B cell (primary cell): ENCODE measurements around the gene CR1. TPM values are rescaled to one million over a fixed set of nuclear protein-coding genes. Genes with fewer than 3 reads are reported as not detected.

Experiments
- ATAC-seq: fragments of 200-7000 bp; cut with Tn5 transposase; one replicate; pipeline ENCODE4 v1.10.0; 2021; ENCODE audit warnings: low read depth, mild to moderate bottlenecking, moderate number of reproducible peaks, moderate library complexity
- CTCF ChIA-PET: fragments of 350-600 bp; sonication (Branson Sonifier 250); formaldehyde crosslinking; loops from one replicate; lab custom pipeline; 2021; ENCODE audit warnings: antibody characterized with exemption, inconsistent platforms; lab: Charles Lee
- POLR2A ChIA-PET: fragments of 350-600 bp; sonication (Branson Sonifier 250); formaldehyde crosslinking; loops from one replicate; lab custom pipeline; 2021; ENCODE audit warnings: antibody characterized with exemption; lab: Charles Lee
- DNase-seq: peaks from one replicate; pipeline ENCODE4 v3.0.0; 2013
- H2AFZ ChIP-seq: 2 replicates; pipeline ENCODE4 v1.6.1; 2012; ENCODE audit warnings: mild to moderate bottlenecking, low read depth, low read length; ENCODE audit not compliant: insufficient read depth, poor library complexity, severe bottlenecking
- H3K27ac ChIP-seq, 2 donors: 1 replicate in 1 of 2; 2 replicates in 1 of 2; pipeline ENCODE4 v1.5.1; 2012 to 2013; ENCODE audit warnings: low read length in 2 of 2, mild to moderate bottlenecking in 2 of 2, moderate library complexity in 1 of 2
- H3K27me3 ChIP-seq, 4 experiments: fragments of 200-600 bp in 1 of 4; sonication (generic) in 1 of 4; replicated peaks in 1 of 4; 1 replicate in 2 of 4; 2 replicates in 2 of 4; pipeline versions ENCODE4 v1.6.1 to v1.7.0; 2013 to 2016; ENCODE audit warnings: low read length in 3 of 4, mild to moderate bottlenecking in 2 of 4, mixed read lengths in 1 of 4, moderate library complexity in 1 of 4; ENCODE audit not compliant: insufficient read depth in 4 of 4, control insufficient read depth in 3 of 4; ENCODE audit errors: control extremely low read depth in 1 of 4
- H3K36me3 ChIP-seq, 2 experiments: replicated peaks in 1 of 2; 1 replicate in 1 of 2; 2 replicates in 1 of 2; pipeline versions ENCODE4 v1.6.1 to v1.7.1; 2013; ENCODE audit warnings: low read length in 1 of 2; ENCODE audit not compliant: insufficient read depth in 2 of 2, control insufficient read depth in 1 of 2; ENCODE audit errors: control extremely low read depth in 1 of 2, extremely low read depth in 1 of 2
- H3K4me1 ChIP-seq, 2 donors: fragments of 200-600 bp in 1 of 2; sonication (generic) in 1 of 2; 1 replicate in 1 of 2; 2 replicates in 1 of 2; pipeline versions ENCODE4 v1.5.1 to v1.6.1; 2013 to 2017; ENCODE audit warnings: low read length in 2 of 2; ENCODE audit not compliant: control insufficient read depth in 2 of 2, insufficient read depth in 2 of 2
- H3K4me2 ChIP-seq: replicated peaks from 2 replicates; pipeline ENCODE3; 2012; ENCODE audit warnings: mild to moderate bottlenecking, low read depth, low read length; ENCODE audit not compliant: poor library complexity, severe bottlenecking
- H3K4me3 ChIP-seq, 5 experiments: fragments of 200-600 bp in 1 of 5; sonication (generic) in 1 of 5; 1 replicate in 3 of 5; 2 replicates in 2 of 5; pipeline versions ENCODE4 v1.5.1 to v1.7.0; 2011 to 2016; ENCODE audit warnings: low read length in 4 of 5, mild to moderate bottlenecking in 4 of 5, low read depth in 2 of 5, control low read depth in 1 of 5, moderate library complexity in 1 of 5; ENCODE audit not compliant: insufficient read depth in 1 of 5; ENCODE audit errors: control extremely low read depth in 1 of 5, extremely low read depth in 1 of 5
- H3K79me2 ChIP-seq: fragments of 200-600 bp; sonication (generic); one replicate; pipeline ENCODE4 v1.6.0; 2016; ENCODE audit warnings: low read length; ENCODE audit not compliant: control insufficient read depth, insufficient read depth
- H3K9ac ChIP-seq: fragments of 200-600 bp; sonication (generic); 2 replicates; pipeline ENCODE4 v1.6.1; 2017; ENCODE audit warnings: mild to moderate bottlenecking, low read length, moderate library complexity
- H3K9me3 ChIP-seq, 3 donors: one replicate each; pipeline versions ENCODE4 v1.6.1 to v1.7.1; 2013; ENCODE audit warnings: low read length in 2 of 3; ENCODE audit not compliant: control insufficient read depth in 2 of 3, insufficient read depth in 1 of 3; ENCODE audit errors: control extremely low read depth in 1 of 3
- H4K20me1 ChIP-seq: 2 replicates; pipeline ENCODE4 v1.6.0; 2012; ENCODE audit warnings: mild to moderate bottlenecking, low read length; ENCODE audit not compliant: insufficient read depth, control insufficient read depth, poor library complexity, severe bottlenecking
- H3K27ac Mint-ChIP-seq: one replicate; pipeline ENCODE4 v1.8.0; 2021; ENCODE audit warnings: mixed read lengths
- H3K27me3 Mint-ChIP-seq: one replicate; pipeline ENCODE4 v1.8.0; 2021; ENCODE audit warnings: mixed read lengths
- H3K4me1 Mint-ChIP-seq: one replicate; pipeline ENCODE4 v1.8.0; 2021; ENCODE audit warnings: mixed read lengths
- H3K4me3 Mint-ChIP-seq: one replicate; pipeline ENCODE4 v1.8.0; 2021; ENCODE audit warnings: mixed read lengths
- H3K9me3 Mint-ChIP-seq: one replicate; pipeline ENCODE4 v1.8.0; 2022; ENCODE audit warnings: mixed read lengths; ENCODE audit not compliant: insufficient read depth
- CTCF ChIP-seq: fragments of 200-600 bp; IDR thresholded peaks from one replicate; pipeline ENCODE4 v1.8.0; 2022; ENCODE audit warnings: antibody characterized with exemption, mild to moderate bottlenecking
- EZH2 ChIP-seq: IDR thresholded peaks from 2 replicates; pipeline ENCODE4 v1.6.1; 2012; ENCODE audit warnings: borderline replicate concordance, low read depth, mild to moderate bottlenecking, moderate library complexity, low read length; ENCODE audit not compliant: insufficient read depth, poor library complexity, severe bottlenecking
- WGBS: methylation state at CpG from one replicate; pipeline ENCODE4 v1.1.5; 2013; ENCODE audit warnings: missing lambda C conversion rate; ENCODE audit not compliant: insufficient coverage; 5-methylcytosine and 5-hydroxymethylcytosine counted together
- intact Hi-C: fragments of 100-400 bp; cut with micrococcal nuclease; formaldehyde crosslinking; loops from one replicate; pipeline ENCODE4 v1.10.0; 2022
- polyA plus RNA-seq: library from polyadenylated mRNA; depleted of rRNA; stranded (reverse); fragments of >200 nt; gene quantifications from 2 replicates; pipeline ENCODE4 v1.2.3, GENCODE V29; 2012
- total RNA-seq, 2 donors: library from RNA; stranded (reverse); fragments of 120-200 nt in 1 of 2; gene quantifications; 1 replicate in 1 of 2; 2 replicates in 1 of 2; pipeline versions ENCODE4 v1.2.3 to v1.2.4, GENCODE V29; 2013 to 2022

The CR1 gene
- total and polyA plus RNA-seq, 2 donors (not counting 1 experiment from before 2014, with no cell fraction given): 26.4 to 36.7 TPM

- no peak overlapping the region for H3K4me3 ChIP-seq
- Mint-ChIP-seq H3K4me3 (no peak overlapping the region), H3K4me1 (no peaks in the 10 kb centered on the region), H3K9me3 (no peaks in the 10 kb centered on the region), H3K27me3 (no peaks in the 10 kb centered on the region), H3K27ac (peak overlapping the region; percentile 11)
- no peaks in the 10 kb centered on the region for H3K79me2 ChIP-seq
- intact Hi-C loops: no loop called here
- DNase-seq: no peak
- ChIA-PET POLR2A (no interaction called here), CTCF (interaction anchor here (0.9 kb wide), 1 partner anchor 469 kb away, joined by 3 read pairs; no protein-coding TSS in a partner anchor)
- no peak overlapping the region for H2AFZ ChIP-seq
- H3K4me1 ChIP-seq: no peaks in the 10 kb centered on the region
- H3K27me3 ChIP-seq: no peaks in the 10 kb centered on the region
- peaks cover 3 to 5% of the 10 kb centered on the region in 2 experiments for H3K36me3 ChIP-seq
- WGBS: 100% methylated on average over 3 of the region's 4 CpGs
- no peak overlapping the region for H3K27ac ChIP-seq
- ATAC-seq: no peak
- no peak for TF ChIP-seq CTCF
- TF ChIP-seq EZH2: no peak
- H3K9me3 ChIP-seq: peaks cover 0 to 2% (median 0%) of the 10 kb centered on the region in 3 donors
- H3K4me2 ChIP-seq: no peak overlapping the region
- H4K20me1 ChIP-seq: no peaks in the 10 kb centered on the region
- no peak overlapping the region for H3K9ac ChIP-seq
Measured at GRCh38 chr1:207518608-207519236, 22.8 kb downstream of the CR1 start.
